ENCODE measurements around the gene UQCRC1.

DNA sequence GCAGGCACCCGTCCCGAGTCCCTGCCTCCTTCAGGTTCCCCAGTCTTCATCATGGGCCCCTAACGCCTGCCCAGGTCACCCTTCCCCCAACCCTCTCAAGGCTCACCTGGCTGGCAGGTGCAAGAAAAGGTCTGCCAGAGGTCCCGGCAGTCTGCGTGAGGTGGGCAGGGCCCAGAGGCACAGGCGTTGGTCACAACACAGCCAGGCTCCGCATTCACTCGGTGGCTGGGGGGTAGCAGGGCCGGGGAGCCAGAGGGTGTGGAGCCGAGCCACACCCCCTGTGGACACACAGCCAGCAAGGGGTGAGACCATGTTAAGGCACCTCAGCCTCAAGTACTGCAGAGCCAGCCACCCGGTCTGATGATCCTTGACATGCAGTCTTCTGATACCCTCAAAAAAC is 42.3 kb upstream of the UQCRC1 start:
- no peak for TF ChIP-seq EZH2phosphoT487 (IDR thresholded peaks at IDR 0.05; ENCODE audit: borderline replicate concordance, low read length)
- TF ChIP-seq, protein P1, sequence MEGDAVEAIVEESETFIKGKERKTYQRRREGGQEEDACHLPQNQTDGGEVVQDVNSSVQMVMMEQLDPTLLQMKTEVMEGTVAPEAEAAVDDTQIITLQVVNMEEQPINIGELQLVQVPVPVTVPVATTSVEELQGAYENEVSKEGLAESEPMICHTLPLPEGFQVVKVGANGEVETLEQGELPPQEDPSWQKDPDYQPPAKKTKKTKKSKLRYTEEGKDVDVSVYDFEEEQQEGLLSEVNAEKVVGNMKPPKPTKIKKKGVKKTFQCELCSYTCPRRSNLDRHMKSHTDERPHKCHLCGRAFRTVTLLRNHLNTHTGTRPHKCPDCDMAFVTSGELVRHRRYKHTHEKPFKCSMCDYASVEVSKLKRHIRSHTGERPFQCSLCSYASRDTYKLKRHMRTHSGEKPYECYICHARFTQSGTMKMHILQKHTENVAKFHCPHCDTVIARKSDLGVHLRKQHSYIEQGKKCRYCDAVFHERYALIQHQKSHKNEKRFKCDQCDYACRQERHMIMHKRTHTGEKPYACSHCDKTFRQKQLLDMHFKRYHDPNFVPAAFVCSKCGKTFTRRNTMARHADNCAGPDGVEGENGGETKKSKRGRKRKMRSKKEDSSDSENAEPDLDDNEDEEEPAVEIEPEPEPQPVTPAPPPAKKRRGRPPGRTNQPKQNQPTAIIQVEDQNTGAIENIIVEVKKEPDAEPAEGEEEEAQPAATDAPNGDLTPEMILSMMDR (conservative IDR thresholded peaks at IDR 0.05; ENCODE audit: low read depth, low read length), result no peak
